T follicular helper cell (primary cell): Measurements from ENCODE around the gene IL4.

Source experiments
- DNase-seq: peaks from one replicate; pipeline ENCODE4 v3.0.0-alpha.2; 2020; ENCODE audit warnings: low read depth

IL4 gene

GRCh38 chr5:132658381-132659302 lies 15.1 kb upstream of the IL4 start:
- DNase-seq = no peak

- DNase-seq = no peak
Observed at GRCh38 chr5:132659598-132660493, 13.9 kb upstream of the IL4 start.

- DNase-seq = no peak
Observed at GRCh38 chr5:132661231-132662003, 12.4 kb upstream of the IL4 start.

GRCh38 chr5:132662004-132662401 lies 11.8 kb upstream of the IL4 start:
- DNase-seq = no peak

GRCh38 chr5:132662925-132663770 lies 10.6 kb upstream of the IL4 start:
- no peak for DNase-seq

- no peak for DNase-seq
Observed at GRCh38 chr5:132663771-132664695, 9.8 kb upstream of the IL4 start.

- DNase-seq = no peak
Observed at GRCh38 chr5:132664696-132665209, 9.0 kb upstream of the IL4 start.

GRCh38 chr5:132665574-132666080 lies 8.2 kb upstream of the IL4 start:
- no peak for DNase-seq

- DNase-seq = no peak
Observed at GRCh38 chr5:132666310-132667123, 7.3 kb upstream of the IL4 start.

GRCh38 chr5:132667309-132667708 lies 6.5 kb upstream of the IL4 start:
- DNase-seq = no peak

- DNase-seq = no peak
Observed at GRCh38 chr5:132667761-132668705, 5.8 kb upstream of the IL4 start.

- DNase-seq = no peak
Observed at GRCh38 chr5:132668706-132669454, 4.9 kb upstream of the IL4 start.

- no peak for DNase-seq
Observed at GRCh38 chr5:132669455-132669820, 4.4 kb upstream of the IL4 start.

- no peak for DNase-seq
Observed at GRCh38 chr5:132669966-132670882, 3.6 kb upstream of the IL4 start.

- DNase-seq = no peak
Observed at GRCh38 chr5:132671000-132671399, 2.8 kb upstream of the IL4 start.

GRCh38 chr5:132673488-132673887 lies 301 bp upstream of the IL4 start:
- DNase-seq = no peak
